Heart left ventricle (tissue), 13 donors: ENCODE results near the gene ZNF451.

Experiments used
- CTCF ChIP-seq, 12 donors: fragments of 200-600 bp; sonication (generic) in 4 of 12; IDR thresholded peaks; one replicate each; pipeline versions ENCODE4 v1.5.0 to v1.8.0; 2018 to 2022; ENCODE audit warnings: antibody characterized with exemption in 12 of 12, mild to moderate bottlenecking in 5 of 12
- POLR2A ChIP-seq, 2 donors: fragments of 450-650 bp; IDR thresholded peaks; one replicate each; pipeline ENCODE4 v1.6.1; 2017; ENCODE audit warnings: antibody characterized with exemption in 2 of 2, mild to moderate bottlenecking in 2 of 2, moderate library complexity in 2 of 2
- donor health status: ischemic (EF 13 %, LVEDD 7.1; RV severe dilation, severe dysfunction).
- donor health status: DM: no; HTN: yes; CAD: no.
- donor health status: DM: no; HTN: no; CAD: no.
- donor health status: ischemic (EF 25% LVEDD 6.9; RV normal size, moderate dysfunction).
- donor health status: ischemic (EF 25% LVEDD 5.7; RV mildly dilated, moderate dysfunction).
- donor health status: ischemic (EF 35%, LVEDD 5.7; RV mildly dilated, moderate dysfunction).
- donor health status: nonischemic (EF 11% LVEDD 7.7; RV severe dilation, severe dysfunction).
- donor health status: DM: yes; HTN: yes; CAD: no.
- donor health status: PGD.
- donor health status: ischemic (EF 29% LVEDD 5.4; RV normal size, mild dysfunction).
- donor health status: nonischemic (EF 23%, LVEDD 6.1; RV moderate dilation, normal function).

- TF ChIP-seq CTCF (IDR thresholded peaks at IDR 0.05) (no peak), POLR2A (IDR thresholded peaks at IDR 0.05) (no peak)
Measured at GRCh38 chr6:57104336-57104735, 14.3 kb downstream of the ZNF451 start.
